ENCODE measurements around the gene PPP3CA. TPM values are rescaled to one million over a fixed set of nuclear protein-coding genes. Genes with fewer than 3 reads are reported as not detected.

The PPP3CA gene
- total and polyA plus RNA-seq, 2 of the 8 experiments (the other 6 are each of a cell fraction or from before 2014, with no cell fraction given) = 7.9 to 35.0 TPM

- no peak for TF ChIP-seq SP2 (IDR thresholded peaks at IDR 0.05; ENCODE audit: low read length)
- TF ChIP-seq TEAD4 (IDR thresholded peaks at IDR 0.05; ENCODE audit: low read depth, low read length) = peak; percentile 35; the same call in 1 of the 2 replicates
These were observed 178.0 kb downstream of the PPP3CA start (continued) for GRCh38 chr4:101169044-101170014.

Data from H1 (cell line).